Psoas muscle (tissue), 8 donors: ENCODE results near the gene CLPTM1. TPM values are rescaled to one million over a fixed set of nuclear protein-coding genes. Genes with fewer than 3 reads are reported as not detected.

ENCODE experiments used
- ATAC-seq, 4 donors: fragments of 200-7000 bp; cut with Tn5 transposase; one replicate each; pipeline ENCODE4 v1.9.1; 2020; ENCODE audit warnings: moderate library complexity in 3 of 4, mild to moderate bottlenecking in 2 of 4
- DNase-seq, 2 donors: peaks; one replicate each; pipeline ENCODE4 v3.0.0-alpha.2; 2020
- H3K27ac ChIP-seq: fragments of 200-600 bp; one replicate; pipeline ENCODE4 v1.8.0; 2022
- H3K27me3 ChIP-seq, 3 donors: fragments of 200-600 bp in 1 of 3; one replicate each; pipeline versions ENCODE4 v1.6.1 to v1.8.0; 2013 to 2022; ENCODE audit warnings: low read length in 2 of 3, mild to moderate bottlenecking in 2 of 3, moderate library complexity in 1 of 3; ENCODE audit not compliant: insufficient read depth in 3 of 3
- H3K36me3 ChIP-seq, 2 donors: fragments of 200-600 bp in 1 of 2; one replicate each; pipeline versions ENCODE4 v1.6.1 to v1.8.0; 2013 to 2022; ENCODE audit warnings: low read depth in 1 of 2, mild to moderate bottlenecking in 1 of 2, moderate library complexity in 1 of 2; ENCODE audit not compliant: insufficient read depth in 1 of 2
- H3K4me1 ChIP-seq: fragments of 200-600 bp; one replicate; pipeline ENCODE4 v1.8.0; 2022
- H3K4me3 ChIP-seq: fragments of 200-600 bp; one replicate; pipeline ENCODE4 v1.8.0; 2022; ENCODE audit warnings: mild to moderate bottlenecking
- H3K9me3 ChIP-seq: fragments of 200-600 bp; one replicate; pipeline ENCODE4 v1.8.0; 2022
- WGBS, 3 donors: extraction: QIAGEN DNeasy Blood & Tissue Kit; methylation state at CpG; one replicate each; pipeline versions ENCODE4 v1.1.6 to v1.1.7; 2013; 5-methylcytosine and 5-hydroxymethylcytosine counted together
- intact Hi-C, 2 donors: fragments of 100-400 bp; cut with DNase I; formaldehyde crosslinking; loops; one replicate each; pipeline versions ENCODE4 v1.11.0 to v1.14.2; 2022
- polyA plus RNA-seq, 3 donors: library from polyadenylated mRNA; stranded (reverse); fragments of 200-250 nt; gene quantifications; one replicate each; pipeline ENCODE4 v1.2.3, GENCODE V29; 2013
- total RNA-seq, 4 donors: library from RNA; stranded (reverse); fragmentation: NEBNext Ultra II Directional in 2 of 4; extraction: Animal tissue kit (Norgen Biotek cat#: 25700) in 2 of 4; gene quantifications; one replicate each; pipeline versions ENCODE4 v1.2.1 to v1.2.4, GENCODE V29; 2021 to 2023
- TF ChIP-seq, protein P1 (sequence below): fragments of 200-600 bp; IDR thresholded peaks from one replicate; pipeline ENCODE4 v1.8.0; 2022; ENCODE audit warnings: antibody characterized with exemption
- donor health status: healthy with polysubstance abuse.
- donor health status: DM: no; HTN: no; CAD: no; lungs with moderate emphysema.
- donor health status: Bipolar disorder and iron deficiency.
- donor health status: healthy.
- donor health status: DM: yes; HTN: yes; CAD: no.
- donor health status: DM: no; HTN: no; CAD: no.
- donor health status: DM: no; HTN: no; CAD: no.
- donor health status: DM: yes; HTN: yes; CAD: no.

CLPTM1 gene
- total and polyA plus RNA-seq, 7 donors, result 77.7 to 129 (median 90.1) TPM

DNA sequence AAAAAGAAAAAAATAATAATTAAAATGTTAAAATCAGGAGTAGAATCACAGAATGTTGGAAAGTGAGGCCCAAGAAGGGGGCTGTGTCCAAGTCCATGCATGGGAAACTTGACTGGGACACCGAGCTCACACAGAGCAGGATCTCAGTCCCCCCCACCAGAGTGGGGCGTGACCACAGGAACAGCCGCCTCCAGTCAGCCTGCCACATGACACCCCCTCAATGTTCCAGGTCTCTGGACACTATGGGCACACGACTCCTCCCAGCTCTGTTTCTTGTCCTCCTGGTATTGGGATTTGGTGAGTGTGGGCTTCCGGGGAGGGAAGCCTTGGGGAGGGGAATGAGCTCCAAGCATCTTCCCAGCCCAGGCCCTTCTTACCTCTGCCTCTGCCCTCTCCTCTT lies 6.9 kb upstream of the CLPTM1 start:
- WGBS, 3 donors, result 48 to 73% (median 51%) methylated on average over 5 of the region's 5 CpGs
- no peak for ATAC-seq
- intact Hi-C loops, result no loop called here

GRCh38 chr19:44948763-44949374 lies 6.3 kb upstream of the CLPTM1 start:
- H3K27ac ChIP-seq, result no peak overlapping the region
- H3K27me3 ChIP-seq, result no peaks in the 10 kb centered on the region
- intact Hi-C loops, result no loop called here
- H3K9me3 ChIP-seq, result no peaks in the 10 kb centered on the region
- H3K4me3 ChIP-seq, result no peak overlapping the region
- ATAC-seq, result no peak
- TF ChIP-seq, protein P1, sequence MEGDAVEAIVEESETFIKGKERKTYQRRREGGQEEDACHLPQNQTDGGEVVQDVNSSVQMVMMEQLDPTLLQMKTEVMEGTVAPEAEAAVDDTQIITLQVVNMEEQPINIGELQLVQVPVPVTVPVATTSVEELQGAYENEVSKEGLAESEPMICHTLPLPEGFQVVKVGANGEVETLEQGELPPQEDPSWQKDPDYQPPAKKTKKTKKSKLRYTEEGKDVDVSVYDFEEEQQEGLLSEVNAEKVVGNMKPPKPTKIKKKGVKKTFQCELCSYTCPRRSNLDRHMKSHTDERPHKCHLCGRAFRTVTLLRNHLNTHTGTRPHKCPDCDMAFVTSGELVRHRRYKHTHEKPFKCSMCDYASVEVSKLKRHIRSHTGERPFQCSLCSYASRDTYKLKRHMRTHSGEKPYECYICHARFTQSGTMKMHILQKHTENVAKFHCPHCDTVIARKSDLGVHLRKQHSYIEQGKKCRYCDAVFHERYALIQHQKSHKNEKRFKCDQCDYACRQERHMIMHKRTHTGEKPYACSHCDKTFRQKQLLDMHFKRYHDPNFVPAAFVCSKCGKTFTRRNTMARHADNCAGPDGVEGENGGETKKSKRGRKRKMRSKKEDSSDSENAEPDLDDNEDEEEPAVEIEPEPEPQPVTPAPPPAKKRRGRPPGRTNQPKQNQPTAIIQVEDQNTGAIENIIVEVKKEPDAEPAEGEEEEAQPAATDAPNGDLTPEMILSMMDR, result no peak
- H3K36me3 ChIP-seq, result peaks cover 0 to 15% of the 10 kb centered on the region in 2 donors
- 63 to 75% (median 66%) methylated on average over 4 to 5 of the region's 5 CpGs for WGBS, 3 donors
- no peak for DNase-seq
- H3K4me1 ChIP-seq, result peaks cover 18% of the 10 kb centered on the region

More for the DNA sequence above, 6.9 kb upstream of the CLPTM1 start:
- H3K4me3 ChIP-seq, result no peak overlapping the region
- H3K27ac ChIP-seq, result no peak overlapping the region
- peaks cover 0 to 15% of the 10 kb centered on the region in 2 donors for H3K36me3 ChIP-seq
- DNase-seq, result no peak
- H3K9me3 ChIP-seq, result no peaks in the 10 kb centered on the region
- H3K4me1 ChIP-seq, result peaks cover 12% of the 10 kb centered on the region
- TF ChIP-seq, protein P1, result no peak
- H3K27me3 ChIP-seq, result no peaks in the 10 kb centered on the region

DNA sequence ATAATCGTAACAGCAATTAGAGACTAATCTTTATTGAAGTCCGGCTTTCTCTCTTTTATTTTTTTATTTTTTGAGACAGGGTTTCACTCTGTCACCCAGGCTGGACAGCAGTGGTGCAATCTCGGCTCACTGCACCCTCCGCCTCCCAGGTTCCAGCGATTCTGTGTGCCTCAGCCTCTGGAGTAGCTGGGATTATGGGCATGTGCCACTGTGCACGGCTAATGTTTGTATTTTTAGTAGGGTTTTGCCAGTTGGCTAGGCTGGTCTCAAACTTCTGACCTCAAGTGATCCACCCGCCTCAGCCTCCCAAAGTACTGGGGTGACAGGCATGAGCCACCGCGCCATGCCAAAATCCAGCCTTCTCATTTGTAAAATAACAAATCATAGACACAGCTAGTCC lies 5.6 kb upstream of the CLPTM1 start:
- 47 to 70% (median 61%) methylated on average over 9 of the region's 9 CpGs for WGBS, 3 donors
- no peak overlapping the region for H3K4me3 ChIP-seq
- no peak for DNase-seq
- H3K27me3 ChIP-seq, result no peaks in the 10 kb centered on the region
- H3K4me1 ChIP-seq, result peaks cover 23% of the 10 kb centered on the region
- H3K27ac ChIP-seq, result no peak overlapping the region
- intact Hi-C loops, result no loop called here
- TF ChIP-seq, protein P1, result no peak
- H3K36me3 ChIP-seq, result peaks cover 0 to 15% of the 10 kb centered on the region in 2 donors
- no peaks in the 10 kb centered on the region for H3K9me3 ChIP-seq
- no peak for ATAC-seq

DNA sequence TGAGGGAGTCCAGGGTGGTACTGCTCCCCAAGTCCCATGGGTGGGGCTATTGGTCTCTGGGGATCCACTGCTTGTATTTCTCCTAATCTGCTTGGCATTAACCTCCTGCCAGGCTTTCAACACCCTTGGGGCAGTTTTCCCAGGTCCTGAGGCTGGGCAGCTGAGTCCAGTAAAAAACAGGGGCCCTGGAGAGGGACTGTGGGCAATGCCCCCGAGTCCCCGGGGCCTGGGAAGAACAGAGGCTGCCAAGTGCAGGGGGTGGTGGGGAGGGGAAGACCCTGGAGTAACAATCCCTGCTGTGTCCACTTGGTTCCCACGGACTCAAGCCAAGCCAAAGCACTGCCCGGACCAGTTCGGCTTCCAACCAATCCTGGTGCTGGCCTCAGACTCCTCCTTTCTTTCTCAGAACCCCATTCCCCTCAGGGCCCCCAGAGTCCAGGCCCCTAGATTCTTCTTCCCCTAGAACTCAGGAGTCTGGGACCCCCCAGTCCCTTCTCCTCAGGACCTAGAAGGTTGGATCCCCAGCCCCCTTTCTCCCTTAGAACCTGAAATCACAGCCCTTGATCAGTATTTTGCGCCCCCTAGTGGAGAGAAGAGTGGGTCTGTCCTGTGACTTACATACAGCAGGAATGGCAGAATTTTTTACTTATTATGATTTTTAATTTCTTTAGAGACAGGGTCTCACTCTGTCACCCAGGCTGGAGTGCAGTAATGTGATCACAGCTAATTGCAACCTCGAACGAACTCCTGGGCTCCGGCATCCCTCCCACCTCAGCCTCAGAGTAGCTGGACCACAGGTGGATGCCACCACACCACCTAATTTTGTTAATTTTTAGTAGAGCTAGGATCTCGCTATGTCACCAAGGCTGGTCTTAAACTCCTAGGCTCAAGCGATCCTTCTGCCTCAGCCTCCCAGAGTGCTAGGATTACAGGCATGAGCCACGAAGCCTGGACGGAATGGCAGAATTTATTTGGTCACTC lies 3.7 kb upstream of the CLPTM1 start:
- WGBS, 3 donors, result 22 to 40% (median 34%) methylated on average over 11 to 13 of the region's 13 CpGs
- no peaks in the 10 kb centered on the region for H3K9me3 ChIP-seq
- TF ChIP-seq, protein P1, result peak; percentile 78
- H3K27ac ChIP-seq, result peak overlapping the region; percentile 11
- no peaks in the 10 kb centered on the region for H3K27me3 ChIP-seq
- ATAC-seq (peak in 1 of 4 donors; percentile 25), DNase-seq (peak; percentile 21 to 64)
- intact Hi-C loops, result loop anchor here (1.0 to 2.0 kb wide), 2 partner anchors 48 to 49 kb away; no protein-coding TSS in a partner anchor
- H3K4me3 ChIP-seq, result no peak overlapping the region
- peaks cover 0 to 15% of the 10 kb centered on the region in 2 donors for H3K36me3 ChIP-seq
- H3K4me1 ChIP-seq, result peaks cover 27% of the 10 kb centered on the region
